HepG2 (cell line): ENCODE results near the gene XXYLT1. TPM values are rescaled to one million over a fixed set of nuclear protein-coding genes. Genes with fewer than 3 reads are reported as not detected.

Source experiments
- ATAC-seq: fragments of 200-7000 bp; cut with Tn5 transposase; 3 replicates; pipeline ENCODE4 v1.9.1; 2020; ENCODE audit warnings: mild to moderate bottlenecking, moderate library complexity
- BruUV-seq: library from RNA; stranded (reverse); fragments of 400-500 nt; replicated peaks from 2 replicates; lab custom pipeline; 2021; lab: Mats Ljungman, UMichigan
- CTCF ChIA-PET: fragments of 300-600 bp; formaldehyde crosslinking; extraction: SDS; loops from one replicate; lab custom pipeline; 2021; ENCODE audit warnings: low total read pairs, inconsistent platforms, low intra/inter-chr PET ratio; lab: Yijun Ruan, JAX
- POLR2A ChIA-PET: fragments of 350-600 bp; sonication (Branson Sonifier 250); formaldehyde crosslinking; loops from one replicate; lab custom pipeline; 2020; ENCODE audit warnings: antibody characterized with exemption, inconsistent platforms; lab: Yijun Ruan, JAX
- DNase-seq: peaks from one replicate; pipeline ENCODE4 v3.0.0-alpha.2; 2015; ENCODE audit warnings: low spot score
- FAIRE-seq: peaks from 3 replicates; lab custom pipeline; 2011; peaks lifted over from hg19 to GRCh38; lab: Jason Lieb, UNC
- H2AFZ ChIP-seq: one replicate; pipeline ENCODE4 v1.6.1; 2011; ENCODE audit warnings: low read length, inconsistent platforms
- H3K27ac ChIP-seq: fragments of 300-600 bp; 3 replicates; pipeline ENCODE4 v1.8.0; 2011; ENCODE audit warnings: mixed run types, mild to moderate bottlenecking, mixed read lengths, low read length, inconsistent platforms; ENCODE audit not compliant: insufficient read depth; ENCODE audit errors: extremely low read length
- H3K27me3 ChIP-seq, 2 experiments: fragments of 200-600 bp in 1 of 2; 2 replicates in 1 of 2; 3 replicates in 1 of 2; pipeline versions ENCODE4 v1.6.0 to v1.8.0; 2011; ENCODE audit warnings: low read length in 2 of 2, mild to moderate bottlenecking in 2 of 2, moderate library complexity in 2 of 2, inconsistent platforms in 1 of 2; ENCODE audit not compliant: insufficient read depth in 2 of 2, control insufficient read depth in 1 of 2
- H3K36me3 ChIP-seq, 2 experiments: fragments of 200-600 bp in 1 of 2; replicated peaks in 1 of 2; 2 replicates in 1 of 2; 3 replicates in 1 of 2; pipeline versions ENCODE4 v1.5.1 to v1.8.0; 2011; ENCODE audit warnings: low read length in 2 of 2, inconsistent platforms in 1 of 2; ENCODE audit not compliant: insufficient read depth in 2 of 2, control insufficient read depth in 1 of 2
- H3K4me1 ChIP-seq: 2 replicates; pipeline ENCODE4 v1.5.1; 2012; ENCODE audit warnings: low read length, inconsistent platforms; ENCODE audit not compliant: insufficient read depth
- H3K4me2 ChIP-seq: 2 replicates; pipeline ENCODE4 v1.6.0; 2011; ENCODE audit warnings: low read depth, low read length, inconsistent platforms
- H3K4me3 ChIP-seq, 3 experiments: fragments of 200-600 bp in 1 of 3; sonication (generic), shearing (Covaris generic) in 1 of 3; replicated peaks in 1 of 3; 2 replicates each; pipeline ENCODE4 v1.5.1; 2011 to 2016; ENCODE audit warnings: low read length in 3 of 3, inconsistent platforms in 2 of 3, low read depth in 2 of 3, mild to moderate bottlenecking in 2 of 3, control low read depth in 1 of 3, mixed read lengths in 1 of 3; ENCODE audit not compliant: insufficient read depth in 1 of 3
- H3K79me2 ChIP-seq: one replicate; pipeline ENCODE4 v1.6.1; 2011; ENCODE audit warnings: low read length, inconsistent platforms; ENCODE audit not compliant: insufficient read depth
- H3K9ac ChIP-seq: 2 replicates; pipeline ENCODE4 v1.6.0; 2011; ENCODE audit warnings: mild to moderate bottlenecking, low read depth, low read length, inconsistent platforms; ENCODE audit not compliant: insufficient read depth
- H3K9me3 ChIP-seq: 2 replicates; pipeline ENCODE4 v1.5.1; 2012; ENCODE audit warnings: mild to moderate bottlenecking, low read length
- H4K20me1 ChIP-seq: 2 replicates; pipeline ENCODE4 v1.6.0; 2011; ENCODE audit warnings: inconsistent platforms, mild to moderate bottlenecking, low read length, moderate library complexity; ENCODE audit not compliant: insufficient read depth
- HNRNPL ChIP-seq: fragments of 200-400 bp; formaldehyde crosslinking; IDR thresholded peaks from 2 replicates; pipeline ENCODE4 v1.6.1; 2017; ENCODE audit warnings: mild to moderate bottlenecking, low read depth, low read length
- JDP2 ChIP-seq: sonication (generic); formaldehyde crosslinking; IDR thresholded peaks from 2 replicates; pipeline ENCODE4 v1.8.1; 2022; ENCODE audit warnings: missing genetic modification reagents, borderline replicate concordance
- ZFP82 ChIP-seq: sonication (generic); formaldehyde crosslinking; IDR thresholded peaks from 2 replicates; pipeline ENCODE4 v1.5.1; 2020; ENCODE audit warnings: mild to moderate bottlenecking, missing genetic modification reagents, borderline replicate concordance
- ZNF383 ChIP-seq: sonication (generic); formaldehyde crosslinking; IDR thresholded peaks from 2 replicates; pipeline ENCODE4 v1.4.0; 2020; ENCODE audit warnings: missing genetic modification reagents, mild to moderate bottlenecking, borderline replicate concordance
- ZNF567 ChIP-seq: sonication (generic); formaldehyde crosslinking; IDR thresholded peaks from 2 replicates; pipeline ENCODE4 v1.8.1; 2023; ENCODE audit warnings: mild to moderate bottlenecking, missing genetic modification reagents, borderline replicate concordance
- ZNF883 ChIP-seq: sonication (generic); formaldehyde crosslinking; IDR thresholded peaks from 2 replicates; pipeline ENCODE4 v1.5.1; 2020; ENCODE audit warnings: mild to moderate bottlenecking, missing genetic modification reagents; ENCODE audit errors: not compliant biosample characterization
- WGBS: methylation state at CpG from one replicate; pipeline ENCODE4 v1.1.6; 2017; ENCODE audit warnings: low lambda C conversion rate; 5-methylcytosine and 5-hydroxymethylcytosine counted together
- in situ Hi-C: cut with HindIII; loops from 2 replicates; pipeline ENCODE4 v1.10.0; 2017; ENCODE audit warnings: low pct_unique_long_range_greater_than_20kb; ENCODE audit not compliant: extremely low pct_ligation_motif_present
- intact Hi-C: fragments of 100-400 bp; cut with micrococcal nuclease; formaldehyde crosslinking; loops from one replicate; pipeline ENCODE4 v1.10.0; 2022; ENCODE audit not compliant: unreplicated experiment
- polyA plus RNA-seq, 8 experiments: library from polyadenylated mRNA; depleted of rRNA in 3 of 8; stranded (reverse) in 7 of 8; unstranded in 1 of 8; fragments of >200 nt; fragmentation: Illumina TruSeq in 4 of 8; extraction: Trizol in 4 of 8; gene quantifications; 2 replicates each; pipeline versions ENCODE4 v1.2.1 to v1.2.3, GENCODE V29; 2011 to 2016; ENCODE audit warnings: low read depth in 4 of 8, missing spikeins in 1 of 8, mixed read lengths in 1 of 8; ENCODE audit not compliant: insufficient read depth in 1 of 8
- total RNA-seq, 5 experiments: library from RNA; depleted of rRNA; stranded (reverse); fragments of >200 nt; fragmentation: Illumina TruSeq; extraction: Trizol; gene quantifications; 2 replicates each; pipeline ENCODE4 v1.2.3, GENCODE V29; 2016; ENCODE audit warnings: low read depth in 1 of 5
- TF ChIP-seq, protein P1 (sequence below): sonication (generic); formaldehyde crosslinking; IDR thresholded peaks from 2 replicates; pipeline ENCODE4 v1.5.0; 2020; ENCODE audit warnings: mild to moderate bottlenecking, missing genetic modification reagents, borderline replicate concordance
- TF ChIP-seq, protein P2 (sequence below), 2 experiments: IDR thresholded peaks; 2 replicates each; pipeline ENCODE4 v1.6.1; 2011 to 2012; ENCODE audit warnings: low read length in 2 of 2, borderline replicate concordance in 1 of 2, low read depth in 1 of 2, mild to moderate bottlenecking in 1 of 2, moderate library complexity in 1 of 2
- TF ChIP-seq, protein P3 (sequence below): sonication (generic); formaldehyde crosslinking; IDR thresholded peaks from 2 replicates; pipeline ENCODE4 v1.4.0; 2020; ENCODE audit warnings: missing genetic modification reagents

The XXYLT1 gene
- total and polyA plus RNA-seq, 2 of the 13 experiments (the other 11 are each of a cell fraction or from before 2014, with no cell fraction given), result 17.7 to 19.0 TPM

DNA sequence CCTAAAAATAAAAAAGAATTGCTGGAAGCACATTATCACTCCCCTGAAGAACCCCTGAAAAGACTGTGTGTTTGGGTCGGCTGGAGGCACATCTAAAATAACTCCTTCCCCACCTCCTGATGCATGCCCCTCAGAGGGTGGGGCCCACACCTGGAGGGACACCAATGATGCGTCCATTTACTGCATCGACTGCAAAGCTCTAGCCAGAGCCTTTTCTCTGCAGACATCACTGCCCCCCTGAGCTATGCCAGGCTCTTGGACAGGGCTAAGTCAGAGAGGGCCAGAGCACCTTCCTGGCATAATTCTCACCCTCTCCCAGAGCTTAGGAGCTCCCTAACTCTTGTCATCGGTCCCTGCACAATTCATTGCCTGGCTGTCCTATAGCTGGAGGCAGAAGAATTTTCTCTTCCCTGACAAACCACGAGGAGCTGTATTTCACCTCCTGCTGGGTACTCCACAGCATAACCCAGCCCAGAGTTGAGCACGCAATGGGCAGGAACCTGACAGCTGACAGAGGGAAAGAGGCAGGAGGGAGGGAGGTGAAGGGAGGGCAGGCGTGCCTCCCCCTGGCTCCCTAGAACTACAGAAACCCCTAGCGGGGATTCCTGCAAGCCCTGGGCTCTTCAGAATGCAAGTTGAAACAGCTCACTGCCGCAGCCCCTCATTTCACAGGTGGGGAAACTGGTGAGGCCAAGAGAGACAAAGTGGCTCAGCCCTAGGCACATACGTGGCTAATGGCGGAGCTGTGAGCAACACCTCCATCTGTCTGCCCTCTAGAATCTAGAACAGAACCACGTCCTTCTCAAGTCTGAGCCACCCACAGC is 46.6 kb downstream of the XXYLT1 start:
- FAIRE-seq, result no peak
- ATAC-seq, result no peak
- H3K9me3 ChIP-seq, result no peaks in the 10 kb centered on the region
- H4K20me1 ChIP-seq, result no peaks in the 10 kb centered on the region
- WGBS, result 99% methylated on average over 11 of the region's 12 CpGs
- no peak for DNase-seq
- no peak overlapping the region for H3K4me2 ChIP-seq
- no peak overlapping the region for H3K4me3 ChIP-seq
- peaks cover 26% of the 10 kb centered on the region for H3K4me1 ChIP-seq
- no peak overlapping the region for H2AFZ ChIP-seq
- no peaks in the 10 kb centered on the region for H3K27me3 ChIP-seq
- H3K79me2 ChIP-seq, result no peaks in the 10 kb centered on the region
- in situ Hi-C loops (no loop called here), intact Hi-C loops (no loop called here)
- no peak overlapping the region for H3K27ac ChIP-seq
- ChIA-PET CTCF (no interaction called here), POLR2A (no interaction called here)
- no TSS peak for BruUV-seq
- H3K9ac ChIP-seq, result no peak overlapping the region
- peaks cover 3 to 14% of the 10 kb centered on the region in 2 experiments for H3K36me3 ChIP-seq
- TF ChIP-seq, protein P1, sequence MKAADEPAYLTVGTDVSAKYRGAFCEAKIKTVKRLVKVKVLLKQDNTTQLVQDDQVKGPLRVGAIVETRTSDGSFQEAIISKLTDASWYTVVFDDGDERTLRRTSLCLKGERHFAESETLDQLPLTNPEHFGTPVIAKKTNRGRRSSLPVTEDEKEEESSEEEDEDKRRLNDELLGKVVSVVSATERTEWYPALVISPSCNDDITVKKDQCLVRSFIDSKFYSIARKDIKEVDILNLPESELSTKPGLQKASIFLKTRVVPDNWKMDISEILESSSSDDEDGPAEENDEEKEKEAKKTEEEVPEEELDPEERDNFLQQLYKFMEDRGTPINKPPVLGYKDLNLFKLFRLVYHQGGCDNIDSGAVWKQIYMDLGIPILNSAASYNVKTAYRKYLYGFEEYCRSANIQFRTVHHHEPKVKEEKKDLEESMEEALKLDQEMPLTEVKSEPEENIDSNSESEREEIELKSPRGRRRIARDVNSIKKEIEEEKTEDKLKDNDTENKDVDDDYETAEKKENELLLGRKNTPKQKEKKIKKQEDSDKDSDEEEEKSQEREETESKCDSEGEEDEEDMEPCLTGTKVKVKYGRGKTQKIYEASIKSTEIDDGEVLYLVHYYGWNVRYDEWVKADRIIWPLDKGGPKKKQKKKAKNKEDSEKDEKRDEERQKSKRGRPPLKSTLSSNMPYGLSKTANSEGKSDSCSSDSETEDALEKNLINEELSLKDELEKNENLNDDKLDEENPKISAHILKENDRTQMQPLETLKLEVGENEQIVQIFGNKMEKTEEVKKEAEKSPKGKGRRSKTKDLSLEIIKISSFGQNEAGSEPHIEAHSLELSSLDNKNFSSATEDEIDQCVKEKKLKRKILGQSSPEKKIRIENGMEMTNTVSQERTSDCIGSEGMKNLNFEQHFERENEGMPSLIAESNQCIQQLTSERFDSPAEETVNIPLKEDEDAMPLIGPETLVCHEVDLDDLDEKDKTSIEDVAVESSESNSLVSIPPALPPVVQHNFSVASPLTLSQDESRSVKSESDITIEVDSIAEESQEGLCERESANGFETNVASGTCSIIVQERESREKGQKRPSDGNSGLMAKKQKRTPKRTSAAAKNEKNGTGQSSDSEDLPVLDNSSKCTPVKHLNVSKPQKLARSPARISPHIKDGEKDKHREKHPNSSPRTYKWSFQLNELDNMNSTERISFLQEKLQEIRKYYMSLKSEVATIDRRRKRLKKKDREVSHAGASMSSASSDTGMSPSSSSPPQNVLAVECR (CRISPR knock-in tag), result no peak
- TF ChIP-seq ZNF383 (CRISPR knock-in tag) (no peak), ZNF883 (no peak), HNRNPL (no peak), JDP2 (CRISPR knock-in tag) (no peak), ZFP82 (no peak), ZNF567 (CRISPR knock-in tag) (no peak)
- TF ChIP-seq, protein P2, sequence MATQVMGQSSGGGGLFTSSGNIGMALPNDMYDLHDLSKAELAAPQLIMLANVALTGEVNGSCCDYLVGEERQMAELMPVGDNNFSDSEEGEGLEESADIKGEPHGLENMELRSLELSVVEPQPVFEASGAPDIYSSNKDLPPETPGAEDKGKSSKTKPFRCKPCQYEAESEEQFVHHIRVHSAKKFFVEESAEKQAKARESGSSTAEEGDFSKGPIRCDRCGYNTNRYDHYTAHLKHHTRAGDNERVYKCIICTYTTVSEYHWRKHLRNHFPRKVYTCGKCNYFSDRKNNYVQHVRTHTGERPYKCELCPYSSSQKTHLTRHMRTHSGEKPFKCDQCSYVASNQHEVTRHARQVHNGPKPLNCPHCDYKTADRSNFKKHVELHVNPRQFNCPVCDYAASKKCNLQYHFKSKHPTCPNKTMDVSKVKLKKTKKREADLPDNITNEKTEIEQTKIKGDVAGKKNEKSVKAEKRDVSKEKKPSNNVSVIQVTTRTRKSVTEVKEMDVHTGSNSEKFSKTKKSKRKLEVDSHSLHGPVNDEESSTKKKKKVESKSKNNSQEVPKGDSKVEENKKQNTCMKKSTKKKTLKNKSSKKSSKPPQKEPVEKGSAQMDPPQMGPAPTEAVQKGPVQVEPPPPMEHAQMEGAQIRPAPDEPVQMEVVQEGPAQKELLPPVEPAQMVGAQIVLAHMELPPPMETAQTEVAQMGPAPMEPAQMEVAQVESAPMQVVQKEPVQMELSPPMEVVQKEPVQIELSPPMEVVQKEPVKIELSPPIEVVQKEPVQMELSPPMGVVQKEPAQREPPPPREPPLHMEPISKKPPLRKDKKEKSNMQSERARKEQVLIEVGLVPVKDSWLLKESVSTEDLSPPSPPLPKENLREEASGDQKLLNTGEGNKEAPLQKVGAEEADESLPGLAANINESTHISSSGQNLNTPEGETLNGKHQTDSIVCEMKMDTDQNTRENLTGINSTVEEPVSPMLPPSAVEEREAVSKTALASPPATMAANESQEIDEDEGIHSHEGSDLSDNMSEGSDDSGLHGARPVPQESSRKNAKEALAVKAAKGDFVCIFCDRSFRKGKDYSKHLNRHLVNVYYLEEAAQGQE (IDR thresholded peaks at IDR 0.05; ENCODE audit: borderline replicate concordance in 1 of 2, low read depth in 1 of 2, low read length in 2 of 2), result no peak
- TF ChIP-seq, protein P3, sequence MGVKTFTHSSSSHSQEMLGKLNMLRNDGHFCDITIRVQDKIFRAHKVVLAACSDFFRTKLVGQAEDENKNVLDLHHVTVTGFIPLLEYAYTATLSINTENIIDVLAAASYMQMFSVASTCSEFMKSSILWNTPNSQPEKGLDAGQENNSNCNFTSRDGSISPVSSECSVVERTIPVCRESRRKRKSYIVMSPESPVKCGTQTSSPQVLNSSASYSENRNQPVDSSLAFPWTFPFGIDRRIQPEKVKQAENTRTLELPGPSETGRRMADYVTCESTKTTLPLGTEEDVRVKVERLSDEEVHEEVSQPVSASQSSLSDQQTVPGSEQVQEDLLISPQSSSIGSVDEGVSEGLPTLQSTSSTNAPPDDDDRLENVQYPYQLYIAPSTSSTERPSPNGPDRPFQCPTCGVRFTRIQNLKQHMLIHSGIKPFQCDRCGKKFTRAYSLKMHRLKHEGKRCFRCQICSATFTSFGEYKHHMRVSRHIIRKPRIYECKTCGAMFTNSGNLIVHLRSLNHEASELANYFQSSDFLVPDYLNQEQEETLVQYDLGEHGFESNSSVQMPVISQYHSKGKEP, result no peak
